PFSK-1 (cell line): Measurements from ENCODE around the gene FANCL.

Source experiments
- FOXP2 ChIP-seq: optimal IDR thresholded peaks from 2 replicates; pipeline ENCODE3; 2011; ENCODE audit warnings: borderline replicate concordance, control low read depth, inconsistent platforms; ENCODE audit not compliant: insufficient read depth; ENCODE audit errors: extremely low read length, extremely low read depth
- POLR2AphosphoS5 ChIP-seq: IDR thresholded peaks from 2 replicates; pipeline ENCODE4 v1.6.1; 2012; ENCODE audit warnings: low read depth, mild to moderate bottlenecking, control low read depth, low read length, moderate library complexity
- REST ChIP-seq, 2 experiments: IDR thresholded peaks; 2 replicates each; pipeline versions ENCODE4 v1.6.1 to v1.8.0; 2011 to 2012; ENCODE audit warnings: low read depth in 2 of 2, low read length in 2 of 2, control low read depth in 1 of 2, inconsistent platforms in 1 of 2, mild to moderate bottlenecking in 1 of 2, moderate library complexity in 1 of 2; ENCODE audit not compliant: insufficient read depth in 1 of 2
- SIN3A ChIP-seq: IDR thresholded peaks from 2 replicates; pipeline ENCODE4 v1.6.1; 2012; ENCODE audit warnings: mild to moderate bottlenecking, low read length, moderate library complexity, borderline replicate concordance; ENCODE audit not compliant: insufficient read depth
- TAF1 ChIP-seq: IDR thresholded peaks from 2 replicates; pipeline ENCODE4 v1.6.1; 2012; ENCODE audit warnings: low read length, control low read depth, borderline replicate concordance; ENCODE audit not compliant: insufficient read depth

FANCL gene

GRCh38 chr2:58120626-58121229, 120.4 kb downstream of the FANCL start:
- TF ChIP-seq POLR2AphosphoS5, result no peak
- no peak for TF ChIP-seq TAF1
- TF ChIP-seq FOXP2, result no peak
- no peak for TF ChIP-seq SIN3A
- no peak for TF ChIP-seq REST (IDR thresholded peaks at IDR 0.05; ENCODE audit: insufficient read depth in 1 of 2, low read depth in 2 of 2, low read length in 2 of 2)

GRCh38 chr2:58110765-58111164, 130.4 kb downstream of the FANCL start:
- TF ChIP-seq TAF1 (no peak), FOXP2 (no peak), REST (IDR thresholded peaks at IDR 0.05; ENCODE audit: insufficient read depth in 1 of 2, low read depth in 2 of 2, low read length in 2 of 2) (no peak), SIN3A (no peak), POLR2AphosphoS5 (no peak)

- no peak for TF ChIP-seq POLR2AphosphoS5
- no peak for TF ChIP-seq TAF1
- TF ChIP-seq REST (IDR thresholded peaks at IDR 0.05; ENCODE audit: insufficient read depth in 1 of 2, low read depth in 2 of 2, low read length in 2 of 2), result no peak
- no peak for TF ChIP-seq SIN3A
- TF ChIP-seq FOXP2, result no peak
Observed at GRCh38 chr2:58109481-58109880, 131.6 kb downstream of the FANCL start.
